Measurements from ENCODE around the gene FOXO6.

Gene FOXO6

DNA sequence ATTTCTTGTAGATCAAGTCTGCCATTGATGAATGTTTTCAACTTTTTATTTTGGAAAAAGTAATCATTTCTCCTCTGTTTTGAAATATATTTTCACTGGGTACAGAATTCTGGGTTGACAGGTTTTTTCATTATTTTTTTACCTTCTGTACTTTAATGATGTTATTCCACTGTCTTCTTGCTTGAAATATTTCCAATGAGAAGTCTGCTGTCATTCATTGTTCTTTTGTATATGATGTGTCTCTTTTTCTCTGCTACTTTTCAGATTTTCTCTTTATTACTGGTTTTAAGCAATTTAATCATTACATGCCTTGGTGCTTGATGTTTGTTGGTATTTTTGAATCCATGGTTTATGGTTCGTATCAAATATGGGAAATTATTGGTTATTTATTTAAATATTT, 22.4 kb upstream of the FOXO6 start:
- in situ Hi-C loops (cut with MboI; ENCODE audit: low sequenced_read_pairs, unreplicated experiment), result no loop called here
- DNase-seq (ENCODE audit: low spot score), result no peak
- TF ChIP-seq, protein P1, sequence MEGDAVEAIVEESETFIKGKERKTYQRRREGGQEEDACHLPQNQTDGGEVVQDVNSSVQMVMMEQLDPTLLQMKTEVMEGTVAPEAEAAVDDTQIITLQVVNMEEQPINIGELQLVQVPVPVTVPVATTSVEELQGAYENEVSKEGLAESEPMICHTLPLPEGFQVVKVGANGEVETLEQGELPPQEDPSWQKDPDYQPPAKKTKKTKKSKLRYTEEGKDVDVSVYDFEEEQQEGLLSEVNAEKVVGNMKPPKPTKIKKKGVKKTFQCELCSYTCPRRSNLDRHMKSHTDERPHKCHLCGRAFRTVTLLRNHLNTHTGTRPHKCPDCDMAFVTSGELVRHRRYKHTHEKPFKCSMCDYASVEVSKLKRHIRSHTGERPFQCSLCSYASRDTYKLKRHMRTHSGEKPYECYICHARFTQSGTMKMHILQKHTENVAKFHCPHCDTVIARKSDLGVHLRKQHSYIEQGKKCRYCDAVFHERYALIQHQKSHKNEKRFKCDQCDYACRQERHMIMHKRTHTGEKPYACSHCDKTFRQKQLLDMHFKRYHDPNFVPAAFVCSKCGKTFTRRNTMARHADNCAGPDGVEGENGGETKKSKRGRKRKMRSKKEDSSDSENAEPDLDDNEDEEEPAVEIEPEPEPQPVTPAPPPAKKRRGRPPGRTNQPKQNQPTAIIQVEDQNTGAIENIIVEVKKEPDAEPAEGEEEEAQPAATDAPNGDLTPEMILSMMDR (IDR thresholded peaks at IDR 0.05; ENCODE audit: borderline replicate concordance, control extremely low read depth, extremely low read depth, insufficient read depth, missing control alignments), result no peak

DNA sequence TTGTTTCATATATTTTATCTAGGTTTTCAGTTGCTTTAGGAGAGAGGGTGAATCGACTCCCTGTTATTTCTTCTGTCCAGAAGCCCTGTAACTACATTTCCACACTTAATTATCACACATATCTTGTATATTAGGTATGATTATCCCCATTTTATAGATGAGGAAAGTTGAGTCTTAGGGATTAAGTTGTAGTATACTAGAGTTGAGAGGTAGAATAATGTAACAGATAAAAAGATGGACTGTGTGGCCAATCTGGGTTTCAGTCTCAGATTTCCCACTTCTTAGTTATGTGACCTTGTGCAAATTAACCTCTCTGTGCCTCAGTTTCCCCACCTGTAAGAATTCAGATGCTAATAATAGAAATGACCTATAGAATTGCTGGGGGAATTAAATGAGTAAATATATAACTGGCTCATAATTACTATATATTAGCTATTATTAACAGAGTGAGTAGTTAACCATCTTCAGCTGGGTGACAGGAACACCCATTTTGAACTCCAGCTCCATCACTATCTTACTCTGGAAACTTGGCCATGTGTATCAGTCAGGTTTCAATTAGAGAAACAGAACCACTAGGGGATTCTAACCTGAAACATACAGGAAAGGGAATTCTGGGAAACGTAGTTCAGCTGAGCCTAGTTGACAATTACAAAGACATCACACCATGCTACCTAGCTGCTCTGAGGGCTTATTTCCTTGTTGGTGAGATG, 20.4 kb upstream of the FOXO6 start:
- TF ChIP-seq, protein P1 (IDR thresholded peaks at IDR 0.05; ENCODE audit: borderline replicate concordance, control extremely low read depth, extremely low read depth, insufficient read depth, missing control alignments), result no peak
- in situ Hi-C loops (cut with MboI; ENCODE audit: low sequenced_read_pairs, unreplicated experiment), result no loop called here
- no peak for DNase-seq (ENCODE audit: low spot score)

DNA sequence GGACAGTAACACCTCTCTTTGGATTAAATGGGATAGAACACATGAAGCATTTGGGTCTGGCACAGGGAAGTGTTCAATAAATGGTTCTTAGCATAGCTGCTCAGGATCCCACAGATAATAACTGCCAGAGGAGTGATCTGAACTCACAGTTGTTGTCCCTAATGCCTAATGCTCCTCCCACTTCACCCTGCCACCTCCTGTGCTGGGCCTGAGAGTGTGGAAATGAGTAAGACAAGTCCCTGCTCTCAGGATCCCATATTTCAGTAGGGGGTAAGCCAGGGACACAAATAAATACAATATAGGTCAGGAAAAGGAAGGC, 19.9 kb upstream of the FOXO6 start:
- in situ Hi-C loops (cut with MboI; ENCODE audit: low sequenced_read_pairs, unreplicated experiment), result no loop called here
- DNase-seq (ENCODE audit: low spot score), result no peak

GRCh38 chr1:41341772-41342562, 19.3 kb upstream of the FOXO6 start:
- DNase-seq (ENCODE audit: low spot score), result no peak
- TF ChIP-seq, protein P1 (IDR thresholded peaks at IDR 0.05; ENCODE audit: borderline replicate concordance, control extremely low read depth, extremely low read depth, insufficient read depth, missing control alignments), result no peak
- in situ Hi-C loops (cut with MboI; ENCODE audit: low sequenced_read_pairs, unreplicated experiment), result no loop called here

More for the DNA sequence above, 19.9 kb upstream of the FOXO6 start:
- TF ChIP-seq, protein P1 (IDR thresholded peaks at IDR 0.05; ENCODE audit: borderline replicate concordance, control extremely low read depth, extremely low read depth, insufficient read depth, missing control alignments), result no peak

DNA sequence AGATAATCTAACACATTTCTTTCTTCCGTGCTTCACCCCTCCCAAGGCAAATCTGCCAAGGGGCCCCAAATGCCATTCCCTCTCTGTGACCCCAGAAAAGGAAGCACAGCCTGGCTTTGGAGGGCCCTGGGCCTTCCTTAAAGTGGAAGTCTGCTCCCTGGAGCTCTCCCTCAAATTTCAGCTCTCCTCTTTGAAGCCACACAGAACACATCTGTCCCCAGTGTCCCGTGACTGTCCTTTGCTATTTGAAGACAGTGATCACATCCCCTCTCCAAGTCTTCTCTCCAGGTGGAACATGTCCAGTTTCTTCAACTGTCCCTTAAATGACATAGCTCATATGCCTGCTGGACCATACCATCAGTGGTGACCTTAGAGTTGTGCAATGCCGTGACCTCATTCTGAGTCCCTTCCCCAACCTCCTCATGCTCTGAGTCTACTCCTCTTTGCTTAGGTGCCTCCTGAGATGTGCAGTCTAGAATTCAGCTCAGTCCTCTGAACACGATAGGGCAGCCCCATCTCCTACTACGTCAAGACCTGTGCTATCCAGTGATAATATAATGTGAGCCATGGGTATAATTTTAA, 18.4 kb upstream of the FOXO6 start:
- TF ChIP-seq, protein P1 (IDR thresholded peaks at IDR 0.05; ENCODE audit: borderline replicate concordance, control extremely low read depth, extremely low read depth, insufficient read depth, missing control alignments), result no peak
- no peak for DNase-seq (ENCODE audit: low spot score)
- in situ Hi-C loops (cut with MboI; ENCODE audit: low sequenced_read_pairs, unreplicated experiment), result no loop called here

DNA sequence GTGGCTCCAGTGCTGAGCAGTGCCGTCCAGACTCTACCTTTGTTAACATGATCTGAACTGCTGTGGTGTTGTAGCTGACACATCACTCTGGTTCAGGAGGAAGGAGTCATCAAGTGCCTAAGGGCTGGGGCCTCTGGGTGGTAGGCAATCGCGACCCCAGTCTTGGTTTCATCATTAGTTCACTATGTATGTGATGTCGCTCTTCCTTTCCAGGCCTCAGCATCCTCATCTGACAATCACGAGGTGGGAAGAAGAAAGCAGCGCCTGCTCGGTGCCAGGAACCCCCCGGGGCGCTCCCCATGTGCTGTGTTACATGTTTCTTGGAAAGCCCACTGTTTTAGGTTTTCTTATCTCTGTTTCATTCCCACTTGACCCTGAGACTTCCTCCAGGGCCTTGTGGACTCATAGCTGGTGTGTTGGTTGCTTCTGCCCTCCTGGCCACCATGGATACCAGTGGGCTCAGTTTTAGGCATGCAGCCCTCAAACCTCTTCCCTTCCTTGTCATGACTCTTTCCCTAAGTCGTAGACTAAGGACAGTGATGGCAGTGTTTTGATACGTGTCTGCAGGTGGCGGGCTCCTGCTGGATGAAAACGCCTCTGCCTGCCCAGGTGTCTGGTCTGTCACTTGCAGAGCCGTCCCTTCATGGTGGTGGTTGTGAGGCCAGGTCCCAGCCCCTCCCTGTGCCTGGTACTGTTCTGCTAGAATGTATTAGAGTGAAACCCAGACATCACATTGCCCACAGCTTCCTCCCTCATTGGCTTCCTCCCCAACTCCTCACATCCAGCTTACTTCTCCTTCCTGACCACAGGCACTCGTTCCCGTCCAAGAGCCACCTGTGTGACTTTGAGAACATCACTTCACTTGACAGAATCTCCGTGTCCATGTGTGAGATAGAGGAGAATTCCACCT, 17.2 kb upstream of the FOXO6 start:
- TF ChIP-seq, protein P1 (IDR thresholded peaks at IDR 0.05; ENCODE audit: borderline replicate concordance, control extremely low read depth, extremely low read depth, insufficient read depth, missing control alignments), result no peak
- DNase-seq (ENCODE audit: low spot score), result no peak
- in situ Hi-C loops (cut with MboI; ENCODE audit: low sequenced_read_pairs, unreplicated experiment), result no loop called here
